Renal cortical epithelial cell (primary cell): ENCODE data around the gene FLT3. TPM values are rescaled to one million over a fixed set of nuclear protein-coding genes. Genes with fewer than 3 reads are reported as not detected.
A peak's percentile ranks its signal among the peaks of the same experiment; 100 is the strongest.
"Not testable (repeated sequence)": the region's sequence is repeated elsewhere in the genome, so short reads cannot be mapped to it uniquely, and the experiment has no call there.

Experiments
- DNase-seq: peaks from one replicate; pipeline ENCODE4 v3.0.0-alpha.2; 2011; ENCODE audit warnings: low read depth
- total RNA-seq: library from RNA; depleted of rRNA; stranded (reverse); fragments of >200 nt; gene quantifications from 2 replicates; pipeline ENCODE4 v1.2.3, GENCODE V29; 2014

FLT3 gene
- total RNA-seq: under 0.01 and 0.17 TPM in 2 replicates

DNA sequence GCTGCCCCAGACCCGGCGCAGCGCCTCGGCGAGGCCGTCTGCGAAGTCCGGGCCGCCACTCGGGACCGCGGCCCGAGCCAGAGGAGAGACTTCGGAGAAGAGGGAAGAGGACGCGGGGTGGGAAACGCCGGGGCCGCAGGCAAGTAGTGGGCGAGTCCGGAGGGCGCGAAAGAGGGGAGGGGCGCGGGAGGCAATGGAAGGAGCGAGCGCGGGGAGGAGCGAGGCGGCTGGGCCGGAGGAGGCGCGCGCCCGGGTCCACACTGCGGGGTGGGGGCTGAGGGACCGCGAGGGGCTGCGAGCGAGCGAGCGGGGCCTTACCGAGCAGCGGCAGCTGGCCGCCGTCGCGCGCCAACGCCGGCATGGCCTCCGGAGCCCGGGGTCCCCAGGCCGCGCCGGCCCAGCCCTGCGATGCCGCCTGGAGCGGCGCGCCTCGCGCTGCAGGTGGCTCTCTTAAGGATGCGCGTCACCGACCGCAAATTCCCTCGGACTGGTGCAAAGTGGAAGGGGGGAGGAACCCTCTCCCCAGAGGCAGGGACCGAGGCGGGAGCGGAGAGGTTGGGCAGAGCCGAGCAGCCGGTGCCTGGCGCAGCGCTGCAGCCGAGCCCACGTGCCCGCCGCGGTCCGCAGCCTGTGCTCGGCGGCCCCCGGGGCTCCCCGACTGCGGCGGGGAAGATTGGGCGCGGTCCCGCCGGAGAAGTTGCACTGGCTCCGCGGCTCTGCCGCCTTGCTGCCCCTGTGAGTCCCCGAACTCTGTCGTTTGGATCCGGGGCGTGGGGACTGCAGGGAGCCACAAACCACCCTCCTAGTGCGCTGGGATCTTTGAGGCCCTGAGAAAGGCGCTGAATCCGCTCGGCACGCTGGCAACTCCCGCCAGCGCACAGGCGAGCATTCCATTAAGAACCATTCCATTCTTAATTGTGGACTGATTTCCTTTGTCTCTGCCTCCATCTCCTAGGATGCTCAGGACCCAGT, at the start of gene FLT3:
TSS of gene FLT3 (minus strand) at position 427 of the 972 bp plus-strand sequence. CDS start at position 361, 66 bp downstream.
- DNase-seq: peak; percentile 22

GRCh38 chr13:28147495-28147894, 47.1 kb upstream of the FLT3 start:
- peak; percentile 18 for DNase-seq

- DNase-seq: no peak
These were observed 44.7 kb upstream of the FLT3 start for GRCh38 chr13:28145049-28145448.

DNA sequence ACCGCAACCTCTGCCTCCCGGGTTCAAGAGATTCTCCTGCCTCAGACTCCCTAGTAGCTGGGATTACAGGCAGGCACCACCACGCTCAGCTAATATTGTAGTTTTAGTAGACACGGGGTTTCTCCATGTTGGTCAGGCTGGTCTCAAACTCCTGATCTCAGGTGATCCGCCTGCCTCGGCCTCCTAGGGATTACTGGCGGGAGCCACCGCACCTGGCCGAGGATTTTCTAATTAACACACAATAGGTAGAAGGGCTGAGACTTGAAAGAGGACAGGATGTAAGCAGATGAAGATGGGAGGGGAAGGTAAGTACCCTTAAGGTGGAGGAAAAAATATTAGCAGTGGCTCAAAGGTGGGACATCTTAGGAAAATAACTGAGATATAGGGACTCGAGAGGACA, 41.2 kb upstream of the FLT3 start:
- DNase-seq: not testable (repeated sequence)

DNA sequence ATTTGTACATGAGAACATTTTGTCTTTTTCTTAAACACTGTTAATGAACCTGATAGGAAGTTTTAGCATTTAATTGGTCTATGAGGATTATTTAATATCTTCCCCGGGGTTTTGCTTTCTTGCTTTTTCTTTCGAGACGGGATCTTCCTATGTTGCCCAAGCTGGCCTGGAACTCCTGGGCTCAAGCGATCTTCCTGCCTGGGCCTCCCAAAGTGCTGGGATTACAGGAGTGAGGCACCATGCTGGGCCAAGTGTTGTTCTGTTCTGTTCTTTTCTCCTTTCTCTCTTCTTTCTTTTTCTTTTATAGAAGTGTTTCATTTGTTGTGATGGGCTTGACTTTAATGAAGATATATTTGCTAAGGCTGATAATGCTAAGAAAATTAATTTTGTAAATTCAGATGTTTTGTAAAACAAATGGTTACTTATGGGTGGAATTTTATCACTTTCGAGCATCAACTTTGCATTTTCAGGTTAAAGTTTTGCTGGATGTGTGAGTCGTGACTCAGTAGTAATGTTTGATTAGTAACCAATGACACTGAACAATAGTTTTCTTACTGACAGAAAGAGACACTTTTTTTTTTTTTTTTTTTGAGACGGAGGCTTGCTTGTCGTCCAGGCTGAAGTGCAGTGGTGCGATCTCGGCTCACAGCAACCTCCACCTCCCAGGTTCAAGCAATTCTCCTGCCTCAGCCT, 40.2 kb upstream of the FLT3 start:
- DNase-seq: peak; percentile 86

DNA sequence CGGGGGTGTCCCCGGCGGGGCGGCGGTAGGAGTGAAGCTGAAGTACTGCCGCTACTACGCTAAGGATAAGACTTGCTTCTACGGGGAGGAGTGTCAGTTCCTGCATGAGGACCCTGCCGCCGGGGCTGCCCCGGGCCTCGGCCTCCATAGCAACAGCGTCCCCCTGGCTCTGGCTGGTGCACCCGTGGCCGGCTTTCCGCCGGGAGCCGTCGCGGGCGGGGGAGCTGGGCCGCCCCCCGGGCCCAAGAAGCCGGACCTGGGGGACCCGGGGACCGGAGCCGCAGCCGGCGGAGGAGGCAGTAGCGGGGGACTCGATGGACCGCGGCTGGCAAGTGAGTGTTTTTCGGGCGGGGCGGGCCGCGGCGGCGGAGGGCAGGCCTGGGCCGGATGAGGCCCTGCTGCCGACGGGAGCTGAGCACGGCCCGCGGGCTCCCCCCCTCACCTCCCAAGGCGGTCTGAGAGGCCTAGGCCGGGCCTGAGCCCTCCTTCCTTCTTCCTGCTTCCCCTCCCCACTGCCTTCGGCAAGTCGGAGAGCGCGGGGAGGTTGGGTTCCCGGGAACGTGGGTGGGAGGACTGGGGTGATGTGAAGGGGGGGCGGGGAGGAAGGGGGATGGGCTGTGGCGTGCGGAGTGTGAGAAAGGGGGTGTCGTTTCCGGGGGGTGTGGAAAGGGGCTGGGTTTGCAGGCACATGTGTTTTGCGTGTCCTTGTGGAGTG, 38.5 kb upstream of the FLT3 start:
- DNase-seq: peak; percentile 84

GRCh38 chr13:28138012-28138755, 37.8 kb upstream of the FLT3 start, which contains the start of gene PAN3:
TSS of gene PAN3 (plus strand) at chr13:28138545. CDS start at chr13:28138658, 113 bp downstream.
- peak; percentile 75 for DNase-seq

DNA sequence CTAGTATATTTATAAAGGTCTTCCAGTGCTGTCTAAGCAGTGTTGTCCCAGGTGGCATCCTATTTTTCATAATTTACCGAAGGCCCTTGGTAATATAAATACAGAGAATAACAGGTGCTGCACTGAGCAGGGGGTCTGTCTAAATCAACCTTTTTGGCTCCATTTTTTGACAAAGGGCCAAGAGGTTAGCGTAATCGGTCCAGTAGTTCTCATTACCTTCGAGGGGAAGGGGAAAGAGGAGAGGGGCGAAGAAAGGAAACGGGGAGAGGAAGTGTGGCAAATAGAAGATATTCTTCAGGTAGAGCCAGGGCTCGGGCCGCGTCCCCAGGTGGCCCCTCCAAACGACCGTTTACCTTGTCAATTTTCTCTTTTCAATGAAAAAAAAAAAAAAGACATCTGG, 37.2 kb upstream of the FLT3 start:
- no peak for DNase-seq

DNA sequence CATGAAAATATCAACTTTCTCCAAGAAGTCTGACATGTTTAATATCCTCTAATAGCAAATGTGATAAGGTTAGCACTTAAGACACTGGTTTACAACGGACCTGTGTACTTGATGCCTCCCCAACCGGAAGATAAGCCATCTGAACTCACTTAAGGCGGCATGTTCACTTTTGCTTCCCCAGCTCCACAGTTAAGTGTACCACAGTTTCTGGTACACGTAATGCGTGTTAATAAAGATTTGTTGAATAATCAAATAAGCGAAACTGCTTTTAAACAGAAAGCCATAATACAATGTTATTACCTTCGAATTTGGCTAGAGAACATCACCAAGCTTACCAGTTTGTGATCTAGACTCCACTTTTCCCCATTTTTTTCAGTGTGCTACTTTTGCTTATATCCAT, 36.5 kb upstream of the FLT3 start:
- DNase-seq: peak; percentile 17

DNA sequence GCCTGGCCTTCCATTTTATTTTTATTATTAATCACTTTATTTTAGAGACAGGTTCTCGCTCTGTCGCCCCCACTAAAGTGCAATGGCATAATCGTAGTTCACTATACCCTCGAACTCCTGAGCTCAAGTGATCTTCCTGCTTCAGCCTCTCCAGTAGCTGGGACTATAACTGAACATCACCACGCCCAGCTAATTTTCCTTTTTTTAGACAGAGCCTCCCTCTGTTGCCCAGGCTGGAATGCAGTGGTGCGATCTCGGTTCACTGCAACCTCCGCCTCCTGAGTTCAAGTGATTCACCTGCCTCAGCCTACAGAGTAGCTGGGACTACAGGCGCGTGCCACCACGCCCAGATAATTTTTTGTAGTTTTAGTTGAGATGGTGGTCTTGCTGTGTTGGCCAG, 31.3 kb upstream of the FLT3 start:
- no peak for DNase-seq

DNA sequence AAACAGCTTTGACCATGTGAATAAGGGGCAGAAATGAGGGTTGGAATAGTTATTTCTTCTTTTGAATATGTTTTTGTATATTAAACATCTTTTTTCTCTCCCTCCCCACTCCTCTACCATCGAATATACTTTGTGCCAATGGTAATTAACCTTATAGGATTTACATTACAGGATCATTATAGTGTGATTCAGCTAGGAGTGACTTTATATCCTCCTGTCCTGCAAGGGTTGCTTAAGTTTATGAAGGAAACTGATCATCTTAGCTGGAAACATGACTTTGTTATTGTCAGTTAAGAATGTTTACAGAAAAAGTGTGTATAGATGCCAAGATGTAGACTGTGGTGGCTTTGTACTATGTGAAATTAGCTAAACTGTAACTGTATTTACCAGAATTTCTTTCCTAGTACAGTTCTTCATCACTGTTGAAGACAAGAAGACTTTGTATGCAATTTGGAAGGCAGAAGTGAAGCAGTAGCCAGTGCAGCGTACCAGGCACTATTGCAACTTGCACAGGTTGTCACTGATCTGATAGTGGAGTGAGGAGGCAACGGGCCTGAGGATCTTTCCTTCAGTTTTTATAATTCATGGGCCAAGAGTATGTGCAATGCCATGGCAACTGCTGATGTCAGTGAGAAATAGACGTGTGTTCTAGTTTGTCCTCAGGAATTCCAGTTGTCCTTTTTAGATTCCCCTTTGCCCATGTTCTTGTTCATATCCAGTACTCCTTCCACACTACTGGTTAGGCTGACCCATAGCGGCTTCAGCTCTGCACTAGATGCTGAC, 29.7 kb upstream of the FLT3 start:
- no peak for DNase-seq

- DNase-seq: no peak
These were observed 28.6 kb upstream of the FLT3 start for GRCh38 chr13:28128926-28129325.

- no peak for DNase-seq
These were observed 27.7 kb upstream of the FLT3 start for GRCh38 chr13:28128030-28128429.

DNA sequence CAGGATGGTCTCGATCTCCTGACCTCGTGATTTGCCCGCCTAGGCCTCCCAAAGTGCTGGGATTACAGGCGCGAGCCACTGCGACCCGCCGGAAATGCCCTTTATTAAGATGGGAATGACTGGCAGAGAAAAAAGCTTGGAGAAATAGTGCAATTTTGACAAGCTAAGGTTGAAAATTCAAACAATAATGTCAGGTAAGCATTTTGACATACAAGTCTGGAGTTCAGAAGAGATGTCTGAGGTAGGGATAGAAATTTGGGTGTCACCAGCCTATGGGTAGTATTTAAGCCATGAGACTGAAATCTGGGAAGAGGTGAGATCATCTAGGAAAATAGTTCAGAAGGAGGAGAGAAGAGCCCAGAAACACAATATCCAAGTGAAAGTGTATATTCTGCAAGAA, 20.8 kb upstream of the FLT3 start:
- no peak for DNase-seq

- no peak for DNase-seq
These were observed 19.9 kb upstream of the FLT3 start for GRCh38 chr13:28120317-28120716.

DNA sequence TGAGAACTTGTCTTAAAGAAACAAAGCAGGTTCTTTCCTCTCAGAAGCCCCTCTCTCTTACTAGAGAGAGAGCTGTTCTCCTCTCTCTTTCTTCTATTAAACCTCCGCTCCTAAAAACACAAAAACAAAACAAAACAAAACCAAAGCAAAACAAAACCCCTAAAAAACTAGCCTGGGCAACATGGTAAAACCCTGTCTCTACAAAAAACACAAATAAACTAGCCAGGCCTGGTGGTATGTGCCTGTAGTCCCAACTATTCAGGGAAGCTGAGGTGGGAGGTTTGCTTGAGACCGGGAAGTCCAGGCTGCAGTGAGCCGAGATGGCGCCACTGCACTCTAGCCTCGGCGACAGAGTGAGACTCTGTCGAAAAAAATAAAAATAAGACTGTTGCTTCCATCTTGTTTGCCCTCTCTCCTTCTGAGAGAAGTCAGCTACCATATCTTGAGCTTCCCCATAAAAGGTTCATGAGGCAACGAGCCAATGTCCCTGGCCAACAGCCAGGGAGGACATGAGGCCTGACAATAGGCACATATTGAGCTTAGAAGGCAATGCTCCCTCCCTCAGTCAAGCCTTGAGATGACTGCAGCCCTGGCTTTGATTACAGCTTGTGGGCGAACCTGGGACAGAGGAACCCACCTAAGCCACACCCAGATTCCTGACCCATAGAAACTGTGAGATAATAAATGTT, 17.5 kb upstream of the FLT3 start:
- DNase-seq: no peak

GRCh38 chr13:28116736-28117135, 16.4 kb upstream of the FLT3 start:
- no peak for DNase-seq

GRCh38 chr13:28110414-28110813, 10.0 kb upstream of the FLT3 start:
- DNase-seq: no peak

DNA sequence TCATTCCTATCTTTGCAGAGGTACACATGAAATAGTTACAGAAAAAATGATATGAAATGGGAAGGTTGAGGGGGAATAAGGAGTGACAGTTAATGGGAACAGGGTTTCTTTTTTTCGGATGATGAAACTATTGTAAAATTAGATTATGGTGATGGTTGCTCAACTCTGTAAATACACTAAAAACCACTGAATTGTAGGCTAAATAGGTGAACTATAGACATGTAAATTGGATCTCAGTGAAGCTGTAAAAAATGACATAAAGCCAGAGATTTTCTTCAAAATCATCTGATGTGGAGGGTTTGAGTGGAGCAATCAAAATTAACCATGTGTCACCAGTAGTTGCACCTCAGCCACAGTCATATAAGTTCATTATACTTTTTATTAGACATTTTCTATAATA, 6.6 kb upstream of the FLT3 start:
- no peak for DNase-seq

DNA sequence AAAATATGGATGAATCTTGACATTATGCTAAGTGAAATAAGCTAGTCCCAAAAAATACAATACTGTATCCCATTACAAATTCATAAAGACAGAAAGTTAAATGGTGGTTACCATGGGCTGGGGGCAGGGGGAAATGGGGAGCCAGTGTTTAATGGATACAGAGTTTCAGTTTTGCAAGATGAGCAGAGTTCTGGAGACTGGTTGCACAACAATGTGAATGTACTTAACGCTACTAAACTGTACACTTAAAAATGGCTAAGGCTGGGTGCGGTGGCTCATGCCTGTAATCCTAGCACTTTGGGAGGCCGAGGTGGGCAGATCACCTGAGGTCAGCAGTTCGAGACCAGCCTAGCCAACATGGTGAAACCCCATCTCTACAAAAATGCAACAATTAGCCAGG, 1.5 kb upstream of the FLT3 start:
- DNase-seq: not testable (repeated sequence)
